ENCODE results near the gene TRIM42.

The TRIM42 gene

DNA sequence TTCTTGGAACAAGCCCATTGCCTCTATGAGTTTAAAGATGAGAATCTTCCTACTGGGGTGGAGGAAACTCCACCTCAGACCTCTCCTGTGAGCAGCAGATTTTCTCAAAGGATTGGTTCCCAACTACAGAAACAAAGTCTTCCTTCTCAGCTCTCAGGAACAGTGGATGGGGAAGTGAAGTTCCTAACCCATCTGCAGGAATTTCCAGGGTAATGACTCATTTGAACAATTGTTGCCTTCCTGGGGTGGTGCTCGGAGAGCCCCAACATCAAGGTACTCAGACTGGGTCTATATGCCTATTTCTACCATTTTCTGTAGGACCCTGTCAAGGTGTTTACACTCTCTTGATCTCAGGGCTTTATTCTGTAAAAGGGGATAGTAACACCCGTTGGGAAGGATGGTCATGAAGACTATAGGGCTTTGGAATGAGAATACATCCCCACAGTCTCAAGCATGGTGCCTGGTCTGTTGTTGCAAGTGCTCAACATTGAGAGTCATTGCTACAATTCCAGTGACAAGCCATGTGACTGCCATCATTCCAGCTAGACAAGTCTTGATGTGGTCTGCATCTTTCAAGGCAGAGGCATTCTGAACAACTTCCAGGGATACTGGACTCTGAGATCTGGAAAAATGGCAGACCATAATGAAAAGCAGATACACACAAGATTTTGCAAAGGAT, 33.0 kb downstream of the TRIM42 start:
- DNase-seq (ENCODE audit: low read depth), result no peak

DNA sequence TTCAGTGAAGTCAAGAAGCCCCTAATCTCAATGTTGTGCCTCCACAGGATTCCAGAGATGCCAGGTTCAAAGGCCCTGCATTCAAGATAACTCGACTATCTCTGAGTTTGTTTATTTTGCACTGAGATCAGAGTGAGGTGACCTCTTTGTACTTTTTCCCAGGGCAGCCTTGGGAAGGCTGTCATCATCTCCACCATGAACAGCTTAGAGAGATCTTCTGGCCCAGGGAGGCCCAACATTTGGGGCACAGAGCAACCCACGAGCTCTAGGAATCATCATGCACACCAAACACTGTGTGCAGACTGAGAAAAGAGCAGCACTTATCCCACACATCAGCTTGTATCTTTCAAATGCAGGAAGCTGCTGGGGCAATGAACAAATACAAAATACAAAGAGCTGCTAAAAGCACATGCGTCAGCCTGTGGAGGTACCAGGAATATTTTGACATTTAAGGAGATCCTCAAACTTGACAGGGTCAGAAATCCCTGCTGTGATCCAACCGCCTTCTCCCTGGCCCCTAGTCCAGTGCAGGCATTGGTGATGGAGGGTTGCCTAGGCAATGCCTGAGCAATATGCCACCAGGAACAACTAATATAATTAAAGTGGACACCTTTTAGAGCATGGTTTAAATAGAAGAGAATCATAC, 33.6 kb downstream of the TRIM42 start:
- DNase-seq (ENCODE audit: low read depth), result no peak

DNA sequence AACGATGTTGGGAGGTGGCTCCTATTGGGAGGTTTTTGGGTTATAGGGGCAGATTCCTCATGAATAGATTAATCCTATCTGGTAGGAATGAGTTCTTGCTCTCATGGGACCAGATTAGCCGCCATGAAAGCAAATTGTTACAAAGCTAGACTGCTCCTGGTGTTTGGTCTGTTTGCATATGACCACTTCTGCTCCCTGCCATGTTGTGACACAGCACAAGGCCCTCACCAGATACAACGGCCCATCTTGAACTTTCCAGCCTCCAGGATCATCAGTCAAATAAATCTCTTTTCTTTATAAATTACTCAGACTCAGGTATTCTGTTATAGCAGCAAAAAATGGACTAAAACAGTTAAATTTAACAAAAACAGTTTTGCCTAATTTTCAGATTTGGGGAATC, 34.4 kb downstream of the TRIM42 start:
- DNase-seq (ENCODE audit: low read depth), result no peak

DNA sequence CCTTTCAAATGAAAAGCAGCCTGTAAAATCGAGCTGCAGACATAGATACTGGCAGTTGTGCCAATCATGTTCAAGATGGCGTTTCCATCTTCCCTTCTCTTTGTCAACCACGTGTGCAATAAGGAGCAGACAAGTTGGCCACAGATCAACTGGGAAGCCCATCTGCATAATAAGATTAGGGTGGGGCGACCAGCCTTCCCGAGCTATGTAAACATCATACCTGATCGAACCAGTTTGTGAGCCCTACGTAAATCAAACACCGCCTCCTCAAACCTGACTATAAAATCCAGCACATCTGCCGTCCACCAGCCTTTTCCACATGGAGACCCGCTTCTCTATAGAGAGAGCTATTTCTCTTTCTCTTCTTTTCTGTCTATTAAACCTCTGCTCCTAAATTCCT, 37.2 kb downstream of the TRIM42 start:
- DNase-seq (ENCODE audit: low read depth), result no peak

DNA sequence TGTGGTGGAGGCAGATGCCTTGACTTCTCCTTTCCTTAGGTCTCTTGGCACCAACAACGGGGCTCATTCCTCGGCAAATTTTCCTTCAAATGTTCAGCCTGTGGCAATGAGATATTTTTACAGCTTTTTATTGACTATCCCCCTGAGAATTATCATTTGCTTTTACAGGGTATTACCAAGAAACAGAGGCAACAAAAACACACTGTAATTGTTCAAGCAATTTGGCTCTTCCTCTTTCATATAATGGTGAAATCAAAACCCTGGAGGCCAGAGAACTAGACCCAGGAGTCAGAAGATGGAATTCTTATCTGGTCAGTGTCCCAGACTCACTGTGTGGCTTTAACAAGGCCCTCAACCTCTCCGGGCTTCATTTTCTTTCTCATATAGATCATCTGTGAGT, 40.1 kb downstream of the TRIM42 start:
- DNase-seq (ENCODE audit: low read depth), result no peak

DNA sequence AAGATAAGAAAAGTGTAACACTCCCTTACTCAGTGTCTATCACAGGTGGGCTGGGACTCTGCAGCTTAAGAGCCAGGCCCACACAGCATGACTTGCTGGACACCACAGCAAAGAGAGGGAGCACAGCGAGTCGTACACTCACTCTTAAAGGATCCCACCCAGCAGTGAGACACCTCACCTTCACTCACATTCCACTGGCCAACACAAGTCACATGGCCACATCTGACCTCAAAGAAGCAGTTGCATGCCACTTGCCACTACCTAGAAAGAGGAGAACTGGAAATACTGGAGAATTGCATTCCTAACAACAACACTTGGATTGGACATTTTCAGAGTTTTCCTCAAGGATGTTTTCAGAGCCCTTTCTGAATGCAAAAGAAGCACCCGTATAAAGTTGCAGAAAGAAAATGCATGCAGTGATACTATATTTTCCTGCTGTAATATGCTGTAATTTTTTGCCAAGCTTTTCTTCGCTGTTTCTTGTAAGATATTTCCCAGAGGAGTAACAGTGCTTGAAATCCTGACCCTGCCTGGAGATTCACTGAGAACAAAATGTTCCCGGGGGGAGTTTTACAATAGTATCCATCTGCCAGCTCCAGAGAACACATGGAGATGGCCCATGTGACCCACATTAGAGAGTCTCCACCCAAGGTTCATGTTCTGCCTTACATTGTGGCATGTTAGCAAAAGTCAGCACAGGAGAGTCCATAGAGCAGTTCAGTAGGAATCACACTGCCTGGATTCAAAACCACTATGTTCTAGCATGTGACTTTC, 42.2 kb downstream of the TRIM42 start:
- no peak for DNase-seq (ENCODE audit: low read depth)

DNA sequence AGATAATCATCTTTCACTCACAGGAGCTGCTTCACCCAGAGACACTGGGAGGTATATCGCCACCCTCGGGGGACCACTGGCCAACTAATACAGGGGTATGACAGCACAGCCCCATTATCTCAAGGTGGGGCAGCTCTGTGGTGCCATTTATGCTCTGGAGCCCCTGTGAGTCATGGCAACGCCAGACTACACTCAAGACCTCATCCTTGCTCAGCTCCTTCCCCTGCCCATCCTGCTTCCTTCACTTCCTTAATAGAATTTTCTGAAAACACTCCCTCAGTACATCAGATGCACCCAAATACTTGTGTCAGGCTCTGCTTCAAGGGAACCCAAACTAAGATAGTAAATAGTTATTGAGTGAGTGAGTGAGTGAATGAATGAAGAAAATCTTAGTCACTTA, 45.7 kb downstream of the TRIM42 start:
- DNase-seq (ENCODE audit: low read depth), result no peak

DNA sequence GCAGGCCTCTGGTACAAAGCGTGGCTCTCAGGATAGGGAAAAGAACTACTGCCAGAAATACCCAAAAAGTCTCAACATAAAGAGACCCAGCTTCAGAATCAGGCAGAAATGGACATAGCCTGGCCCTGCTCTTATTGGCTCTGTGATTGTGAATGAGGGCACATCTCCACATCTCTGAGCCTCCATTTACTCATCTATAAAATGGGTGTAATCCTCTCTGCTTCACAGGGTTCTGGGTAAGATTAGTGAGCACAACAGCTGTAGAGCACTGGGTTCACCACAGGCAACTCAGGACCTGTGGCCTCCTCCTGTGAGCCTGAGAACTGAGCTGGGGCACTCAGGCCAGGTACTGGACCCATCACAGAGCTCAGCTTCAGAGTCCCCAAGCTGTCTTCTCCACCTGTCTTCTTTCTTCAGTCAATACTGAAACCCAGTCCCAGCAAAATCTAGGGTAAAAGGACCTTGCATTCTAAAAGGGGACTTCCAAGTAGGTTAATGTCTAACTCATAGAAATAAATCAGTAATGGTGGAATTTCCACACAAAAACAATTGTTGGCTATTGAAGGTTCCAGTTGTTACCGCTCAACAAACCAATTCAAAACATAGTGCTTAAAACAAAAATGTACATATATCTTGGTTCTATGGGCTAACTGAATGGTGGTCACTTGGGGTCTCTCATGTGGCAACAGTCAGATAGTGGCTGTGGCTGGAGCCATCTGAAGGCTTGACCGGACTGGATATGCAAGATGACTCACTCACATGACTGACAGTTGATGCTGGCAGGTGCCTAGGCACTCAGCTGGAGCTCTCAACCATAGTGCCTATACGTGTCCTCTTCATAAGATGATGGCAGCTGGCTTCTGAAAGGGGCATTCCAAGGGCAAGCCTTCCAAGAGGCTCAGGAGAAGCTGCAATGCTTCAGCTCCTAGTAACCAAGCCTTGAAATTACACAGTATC, 47.3 kb downstream of the TRIM42 start:
- DNase-seq (ENCODE audit: low read depth), result no peak

DNA sequence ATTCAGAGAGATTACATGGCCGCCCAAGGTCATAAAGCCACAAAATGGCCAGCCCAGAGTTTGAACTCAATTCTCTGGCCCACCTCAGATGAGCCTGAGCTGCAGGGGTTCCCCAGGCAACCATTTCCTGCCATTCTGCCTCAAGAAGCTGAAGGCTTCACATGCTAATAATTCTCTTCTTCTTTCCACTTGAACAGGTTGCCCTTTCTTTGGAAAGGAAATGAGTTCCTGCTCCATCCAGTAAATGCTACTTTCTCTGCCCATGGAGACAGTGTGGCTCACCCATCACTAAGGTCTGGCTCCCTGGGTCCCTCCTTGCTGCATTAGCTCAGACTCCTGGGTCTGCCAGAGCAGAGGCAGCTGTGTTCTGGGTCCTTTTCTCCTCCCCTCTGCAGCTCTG, 48.2 kb downstream of the TRIM42 start:
- no peak for DNase-seq (ENCODE audit: low read depth)

DNA sequence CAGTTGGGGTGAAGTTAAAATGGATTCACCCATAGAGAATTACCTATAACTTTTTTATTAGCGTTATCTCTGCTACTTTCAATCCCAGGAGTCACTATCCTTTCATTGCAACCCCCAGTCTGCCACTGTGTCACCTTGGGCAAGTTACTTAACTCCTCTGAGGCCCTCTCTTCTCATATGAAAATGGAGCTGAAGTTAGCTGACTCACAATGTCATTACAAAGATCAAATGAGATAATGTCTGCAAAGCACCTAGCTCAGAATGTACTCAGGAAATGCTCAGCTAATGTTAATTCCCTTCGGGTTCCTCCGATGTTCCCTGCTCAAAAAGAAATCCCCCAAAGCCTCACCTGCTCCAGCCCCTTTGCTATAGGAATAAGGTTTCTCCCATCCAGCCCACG, 50.0 kb downstream of the TRIM42 start:
- no peak for DNase-seq (ENCODE audit: low read depth)

DNA sequence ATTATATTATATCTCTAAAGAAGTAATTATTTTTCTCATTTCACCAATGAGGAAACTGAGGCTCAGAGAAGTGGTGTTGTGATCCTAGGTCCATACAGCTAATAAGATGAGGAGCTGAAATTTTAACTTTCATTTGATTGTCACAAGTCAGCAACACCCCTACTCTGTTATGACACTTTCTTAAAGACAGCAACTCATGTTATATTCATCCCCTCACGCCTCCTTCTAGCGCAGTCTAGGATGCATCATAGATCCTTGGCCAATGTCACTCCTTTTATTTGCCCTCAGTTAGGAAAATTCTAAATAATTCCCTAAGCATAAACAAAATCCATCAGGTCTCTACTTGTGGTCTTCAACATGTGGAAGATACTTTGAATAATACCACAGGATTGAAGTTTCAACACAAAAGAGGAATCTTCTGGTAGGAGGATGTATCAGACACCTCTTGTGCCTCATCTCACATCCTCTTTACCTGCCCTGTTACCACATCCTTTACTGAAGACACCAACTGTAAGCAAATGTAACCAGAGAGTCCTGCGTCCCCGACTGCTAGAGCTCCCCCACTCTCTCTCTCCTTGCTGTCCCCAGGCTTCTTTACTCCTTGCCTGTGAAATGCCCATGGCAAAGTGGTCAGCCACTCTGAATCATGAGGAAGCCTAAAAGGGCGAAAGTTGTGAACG, 53.7 kb downstream of the TRIM42 start:
- DNase-seq (ENCODE audit: low read depth), result no peak

DNA sequence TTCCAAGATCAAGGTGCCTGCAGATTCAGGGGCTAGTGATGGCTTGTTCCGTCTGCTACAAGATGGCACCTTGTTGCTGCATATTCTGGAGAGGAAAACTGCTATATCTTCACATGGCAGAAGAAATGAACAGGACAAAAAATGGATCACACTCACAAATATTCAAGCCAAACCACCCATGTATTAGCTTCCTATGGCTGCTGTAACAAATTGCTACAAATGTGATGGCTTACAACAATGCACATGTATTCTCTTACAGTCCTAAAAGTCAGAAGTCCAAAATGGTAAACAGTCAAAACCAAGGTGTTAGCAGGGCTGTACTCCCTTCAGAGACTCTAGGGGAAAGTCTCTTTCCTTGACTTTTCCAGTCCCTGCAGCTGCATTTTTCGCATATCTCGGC, 55.8 kb downstream of the TRIM42 start:
- no peak for DNase-seq (ENCODE audit: low read depth)

DNA sequence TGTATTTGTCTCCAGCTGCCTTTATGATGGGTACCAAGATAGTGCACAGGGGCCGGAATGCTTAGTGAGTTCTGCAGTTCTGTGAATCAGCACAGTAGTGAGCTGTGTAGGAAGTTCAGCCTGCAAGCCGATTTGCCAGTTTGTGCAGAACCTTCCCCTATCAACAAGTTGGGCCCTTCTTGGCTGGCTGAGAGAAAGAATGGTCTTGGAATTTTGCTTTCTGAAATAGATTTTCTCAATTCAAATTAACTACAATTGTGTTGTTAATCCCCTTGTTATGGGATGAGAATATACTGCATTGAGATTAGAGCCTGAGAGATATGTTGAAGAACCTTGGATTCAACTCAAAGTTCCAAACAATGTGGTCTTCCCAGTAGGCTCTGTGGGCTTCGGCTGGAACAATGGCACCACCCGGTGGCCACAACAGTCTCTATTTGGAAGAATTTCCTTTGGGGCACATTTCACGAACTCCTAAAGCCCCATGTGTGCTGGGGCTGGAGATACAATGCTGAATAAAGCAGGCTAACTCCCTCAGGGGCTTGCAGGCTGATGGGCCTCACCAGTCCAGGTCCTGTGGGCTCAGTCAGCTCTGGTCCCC, 59.1 kb downstream of the TRIM42 start:
- DNase-seq (ENCODE audit: low read depth), result no peak

DNA sequence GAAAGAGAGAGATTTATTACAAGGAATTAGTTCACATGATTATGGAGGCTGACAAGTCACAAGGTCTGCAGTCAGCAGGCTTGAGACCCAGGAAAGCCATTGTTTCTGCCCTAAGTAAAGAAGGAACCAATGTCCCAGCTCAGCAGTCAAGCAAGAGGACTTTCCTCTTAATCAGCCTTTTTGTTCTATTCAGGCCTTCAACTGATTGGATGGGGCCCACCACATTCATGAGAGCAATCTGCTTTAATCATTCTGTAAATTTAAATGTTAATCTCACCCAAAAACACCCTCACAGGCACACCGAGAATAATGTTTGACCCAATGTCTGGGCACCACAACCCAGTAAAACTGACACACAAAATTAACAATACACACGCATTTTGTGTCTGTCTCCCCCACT, 64.3 kb downstream of the TRIM42 start:
- no peak for DNase-seq (ENCODE audit: low read depth)

DNA sequence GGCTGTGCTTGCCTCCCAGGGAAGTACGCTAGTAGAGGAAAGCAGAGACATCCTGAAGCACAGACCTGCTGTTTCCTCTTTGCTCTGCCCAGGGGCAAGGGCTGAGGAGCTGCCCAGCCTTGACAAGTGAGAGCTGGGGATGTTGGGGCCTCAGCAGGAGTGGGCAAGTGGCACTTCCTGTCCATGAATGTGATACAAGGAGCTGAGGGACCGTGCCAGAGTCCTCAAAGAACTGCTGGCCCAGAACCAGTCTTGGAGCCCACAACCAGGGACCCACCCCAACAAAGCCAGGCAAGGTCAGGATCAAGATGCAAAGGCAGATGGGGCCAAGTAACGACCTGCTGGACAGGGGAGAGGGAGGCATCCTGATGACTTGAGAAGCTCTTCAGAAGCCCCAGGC, 70.3 kb downstream of the TRIM42 start:
- DNase-seq (ENCODE audit: low read depth), result no peak

DNA sequence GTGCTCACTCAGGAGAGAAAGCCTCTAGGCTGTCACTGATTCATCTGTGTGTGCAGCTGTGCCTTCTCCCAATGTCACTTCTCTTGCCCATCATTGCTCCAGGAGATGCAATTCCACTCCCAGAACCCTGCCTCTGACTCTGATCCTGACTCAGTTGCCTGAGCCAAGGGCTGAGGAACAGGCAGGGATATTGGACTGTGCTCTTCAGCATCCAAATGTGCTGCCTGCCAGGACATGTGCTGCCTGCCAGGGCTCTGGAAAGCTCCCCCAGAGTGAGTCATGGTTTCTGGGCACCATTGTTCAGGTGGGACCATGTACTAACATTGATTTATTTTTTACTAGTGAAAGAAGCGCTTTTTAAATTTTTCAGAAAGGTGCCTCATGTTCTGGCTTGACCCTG, 71.0 kb downstream of the TRIM42 start:
- no peak for DNase-seq (ENCODE audit: low read depth)
